GM21723 (cell line): ENCODE measurements around the gene ADPRHL1.
"Not testable (repeated sequence)": the region's sequence is repeated elsewhere in the genome, so short reads cannot be mapped to it uniquely, and the experiment has no call there.

Source experiments
- ATAC-seq: cut with Tn5 transposase; IDR thresholded peaks from one replicate; pipeline ENCODE4 v1.9.1; 2021; ENCODE audit warnings: mild to moderate bottlenecking, moderate library complexity; ENCODE audit not compliant: unreplicated experiment

ADPRHL1 gene

DNA sequence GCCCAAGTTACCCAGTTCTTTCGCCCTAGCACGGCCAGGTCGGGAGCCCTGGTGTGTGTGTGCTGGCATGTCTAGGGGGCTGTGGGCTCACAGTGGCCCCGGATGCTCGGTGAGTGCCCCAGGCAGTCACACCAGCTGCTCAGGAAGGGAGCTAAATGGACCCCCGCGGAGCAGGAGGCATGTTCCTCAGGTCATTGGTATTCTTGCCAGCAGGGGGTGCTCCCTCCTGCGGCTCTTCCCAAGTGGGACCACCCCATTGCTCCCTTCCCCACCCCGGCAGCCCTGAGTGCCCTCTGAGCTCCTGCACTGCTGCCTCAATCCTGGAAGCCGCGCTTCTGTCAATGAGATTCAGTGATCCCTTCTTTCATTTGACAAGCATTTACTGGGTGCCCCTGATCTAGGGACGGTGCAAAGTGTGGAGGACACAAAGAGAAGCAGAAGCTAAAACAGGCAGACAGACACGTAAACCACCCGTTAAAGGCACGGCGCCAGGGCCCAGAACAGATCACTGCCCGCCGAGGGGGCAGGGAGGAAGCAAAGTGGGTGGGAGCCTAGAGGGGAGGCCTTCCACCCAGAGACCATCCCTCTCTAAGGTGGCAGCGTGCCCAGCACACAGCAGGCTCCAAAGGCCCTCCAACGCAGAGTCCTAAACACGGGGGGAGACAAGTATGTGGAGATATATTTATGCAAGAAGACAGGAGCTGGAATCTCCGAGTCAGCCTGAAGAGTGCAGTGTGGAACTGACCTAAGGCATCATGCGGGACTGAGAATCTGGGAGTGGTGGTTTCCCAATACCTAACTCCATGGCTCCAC lies 5.2 kb upstream of the ADPRHL1 start:
- ATAC-seq: no peak

DNA sequence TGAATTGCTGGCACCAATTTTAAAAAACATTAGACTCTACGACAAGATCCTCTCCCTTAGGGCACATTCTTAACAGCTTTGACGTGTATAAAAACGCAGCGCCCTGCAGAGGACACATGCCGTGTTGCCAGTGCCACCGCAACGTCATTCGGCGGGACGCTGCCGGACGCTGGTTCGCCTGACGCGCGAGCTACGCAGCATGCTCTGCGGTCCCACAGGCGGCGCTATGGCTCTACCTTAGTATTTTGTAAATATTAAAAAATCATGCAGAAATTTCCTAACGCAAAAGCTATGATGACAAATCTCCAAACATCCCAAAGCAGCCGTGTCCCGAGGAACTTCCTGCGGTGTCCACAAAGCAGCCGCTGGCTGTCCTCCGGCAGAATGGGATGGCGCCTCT lies 4.2 kb upstream of the ADPRHL1 start:
- no peak for ATAC-seq

DNA sequence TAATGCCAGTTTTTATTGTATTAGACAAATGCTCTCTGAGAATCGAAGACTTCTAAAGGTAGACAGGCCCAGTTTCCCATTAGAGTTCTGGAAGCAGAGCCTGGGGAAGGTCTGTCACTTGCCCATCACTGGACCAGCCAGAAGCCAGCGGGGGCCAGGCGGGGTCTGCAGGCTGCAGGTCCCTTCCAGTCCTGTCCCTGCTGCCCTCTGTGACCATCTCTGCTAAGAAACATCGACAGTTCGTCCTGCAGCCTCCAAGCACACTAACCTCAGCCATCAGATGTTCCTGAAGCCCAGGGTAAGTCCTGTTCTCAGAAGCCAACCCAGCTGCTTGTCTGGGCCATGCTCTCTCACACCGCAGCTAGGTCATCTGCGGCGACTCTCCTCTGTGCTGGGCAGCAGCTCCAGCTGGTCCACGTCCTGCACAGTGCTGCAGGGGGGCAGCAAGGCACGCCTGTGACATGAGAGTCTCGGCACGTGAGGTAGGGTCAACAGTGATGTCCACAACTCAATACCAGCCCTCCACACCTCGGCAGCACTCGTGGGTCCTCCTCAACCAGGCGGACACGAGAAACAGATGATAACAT lies 2.9 kb upstream of the ADPRHL1 start:
- ATAC-seq: no peak

DNA sequence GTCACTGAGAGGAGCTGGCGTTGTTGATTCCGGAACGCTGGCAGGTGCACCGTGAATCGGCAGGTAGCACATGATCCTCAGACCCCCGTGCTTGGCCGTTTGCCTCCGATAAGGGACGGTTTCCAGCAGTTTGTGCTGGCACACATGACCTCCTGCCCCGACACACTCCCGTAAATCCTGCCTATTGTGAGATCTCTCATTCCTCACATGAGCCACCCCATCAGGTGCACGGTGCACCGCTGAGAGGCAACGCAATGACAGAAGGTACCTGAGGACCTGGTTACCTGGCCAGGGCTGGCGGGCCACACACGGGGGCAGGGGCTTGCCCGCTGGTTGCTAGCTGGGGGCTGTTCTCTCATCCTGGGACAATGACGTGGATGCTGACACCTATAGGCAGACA lies 2.1 kb upstream of the ADPRHL1 start:
- no peak for ATAC-seq

DNA sequence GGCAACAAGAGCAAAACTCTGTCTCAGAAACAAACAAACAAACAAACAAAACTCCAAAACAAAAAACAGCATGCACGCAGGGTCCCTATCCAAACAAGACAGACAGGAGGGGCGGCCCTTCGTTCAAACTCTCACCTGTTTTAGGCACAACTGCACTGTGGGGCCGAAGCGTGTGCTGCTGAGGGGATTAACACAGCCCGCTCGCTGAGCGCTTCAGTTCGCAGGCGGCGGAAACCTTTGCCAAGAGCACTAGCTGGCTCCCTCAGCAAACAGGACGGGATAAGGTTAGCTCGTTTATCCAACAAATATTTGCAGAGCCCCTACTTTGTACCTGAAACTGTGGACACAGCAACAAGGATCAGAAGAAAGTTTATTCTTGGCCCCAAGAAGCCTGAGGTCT lies 1.6 kb upstream of the ADPRHL1 start:
- ATAC-seq: no peak

GRCh38 chr13:113452466-113452865 lies 822 bp downstream of the ADPRHL1 start:
- no peak for ATAC-seq

GRCh38 chr13:113451951-113452421 lies 1.3 kb downstream of the ADPRHL1 start:
- no peak for ATAC-seq

DNA sequence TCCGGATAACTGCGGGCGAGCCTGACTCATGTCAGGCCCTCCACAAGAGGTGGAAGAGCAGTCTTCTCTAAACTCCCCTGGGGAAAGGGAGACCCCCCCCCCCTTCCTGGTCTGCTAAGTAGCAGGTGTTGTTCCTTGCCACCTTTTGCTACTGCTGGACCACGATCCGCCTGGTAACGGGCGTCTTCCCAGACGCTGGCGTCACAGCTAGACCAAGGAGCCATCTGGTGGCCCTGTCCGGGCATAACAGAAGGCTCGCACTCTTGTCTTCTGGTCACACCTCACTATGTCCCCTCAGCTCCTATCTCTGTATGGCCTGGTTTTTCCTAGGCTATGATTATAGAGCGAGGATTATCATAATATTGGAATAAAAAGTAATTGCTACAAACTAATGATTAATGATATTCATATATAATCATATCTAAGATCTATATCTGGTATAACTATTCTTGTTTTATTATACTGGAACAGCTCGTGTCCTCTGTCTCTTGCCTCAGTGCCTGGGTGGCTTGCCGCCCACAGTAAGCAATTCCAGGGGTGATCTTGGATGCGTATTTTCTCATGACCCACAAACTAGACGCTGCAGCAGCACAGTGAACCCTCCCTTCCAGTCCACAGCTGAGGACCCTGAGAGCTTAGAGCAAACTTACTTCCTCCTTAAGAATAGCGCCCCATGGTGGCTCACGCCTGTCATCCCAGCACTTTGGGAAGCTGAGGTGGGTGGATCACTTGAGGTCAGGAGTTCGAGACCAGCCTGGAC lies 2.2 kb downstream of the ADPRHL1 start:
- ATAC-seq: not testable (repeated sequence)

- ATAC-seq: not testable (repeated sequence)
Observed at GRCh38 chr13:113450348-113450744, 2.9 kb downstream of the ADPRHL1 start.

DNA sequence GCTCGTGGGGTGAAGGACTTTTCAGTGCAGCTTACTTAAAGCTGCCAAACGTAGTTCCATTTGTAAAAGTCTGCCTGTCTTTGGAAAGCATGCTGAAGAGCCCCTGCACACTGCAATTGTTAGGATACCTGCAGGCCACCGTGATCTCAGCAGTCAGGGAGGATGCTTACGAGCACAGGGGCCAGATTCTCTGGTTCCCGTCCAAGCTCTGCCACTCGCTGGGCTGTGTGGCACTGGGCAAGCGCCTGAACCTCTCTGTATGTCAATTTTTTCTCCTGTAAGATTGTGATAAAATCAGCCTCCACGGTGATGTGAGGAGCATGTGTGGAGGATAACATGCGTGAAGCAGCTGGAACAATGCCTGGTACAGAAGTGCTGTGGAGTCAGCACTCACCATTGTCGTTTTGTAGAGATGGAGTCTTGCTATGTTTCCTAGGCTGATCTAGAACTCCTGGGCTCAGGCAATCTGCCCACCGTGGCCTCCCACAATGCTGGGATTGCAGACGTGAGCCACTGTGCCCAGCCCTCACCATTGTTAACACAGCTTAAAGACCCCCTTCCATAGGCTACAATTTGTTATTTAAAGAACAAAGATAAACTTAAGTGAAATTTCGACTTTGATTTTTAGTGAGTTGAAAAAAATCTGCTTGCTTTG lies 3.5 kb downstream of the ADPRHL1 start:
- ATAC-seq: no peak

DNA sequence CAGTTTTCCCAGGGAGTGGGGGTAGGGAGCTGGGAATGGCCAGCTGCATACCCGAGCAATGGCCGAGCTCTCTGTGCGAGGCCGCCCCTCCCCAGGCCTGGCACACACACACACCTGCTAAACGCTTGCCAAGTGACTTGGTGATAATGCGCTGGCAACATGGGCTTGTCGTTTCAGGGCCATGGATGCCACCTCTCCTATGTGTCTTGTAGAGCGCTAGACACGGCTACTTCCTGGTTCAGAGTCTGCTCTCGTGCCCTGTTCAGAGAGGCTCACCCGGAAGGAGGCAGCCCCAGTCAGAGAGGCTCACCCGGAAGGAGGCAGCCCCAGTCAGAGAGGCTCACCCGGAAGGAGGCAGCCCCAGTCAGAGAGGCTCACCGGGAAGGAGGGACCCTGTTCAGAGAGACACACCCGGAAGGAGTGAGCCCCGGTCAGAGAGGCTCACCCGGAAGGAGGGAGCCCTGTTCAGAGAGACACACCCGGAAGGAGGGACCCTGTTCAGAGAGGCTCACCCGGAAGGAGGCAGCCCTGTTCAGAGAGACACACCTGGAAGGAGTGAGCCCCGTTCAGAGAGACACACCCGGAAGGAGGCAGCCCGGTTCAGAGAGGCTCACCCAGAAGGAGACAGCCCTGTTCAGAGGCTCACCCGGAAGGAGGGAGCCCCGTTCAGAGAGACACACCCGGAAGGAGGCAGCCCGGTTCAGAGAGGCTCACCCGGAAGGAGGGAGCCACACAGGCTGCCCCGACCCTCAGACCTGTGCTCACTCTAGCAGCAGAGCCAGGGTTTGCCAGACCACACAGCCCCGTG lies 4.2 kb downstream of the ADPRHL1 start:
- ATAC-seq: no peak

DNA sequence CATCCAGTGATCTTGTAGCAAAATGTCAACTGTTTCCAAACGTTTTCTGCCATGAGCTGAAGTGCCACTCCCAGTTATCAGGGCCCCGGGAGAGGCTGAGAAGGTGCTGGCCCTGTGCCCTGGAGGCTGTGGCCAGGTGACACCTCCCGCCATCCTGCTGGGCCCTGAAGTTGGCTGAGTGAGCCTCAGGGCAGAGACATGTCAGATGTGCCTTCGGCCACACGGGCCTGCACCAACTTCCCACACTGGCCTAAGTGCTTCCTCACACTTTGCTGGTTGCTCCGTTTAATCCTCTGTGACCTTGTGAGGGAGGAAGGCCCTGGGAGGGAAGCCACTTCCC lies 4.8 kb downstream of the ADPRHL1 start:
- no peak for ATAC-seq

GRCh38 chr13:113447596-113447995 lies 5.7 kb downstream of the ADPRHL1 start:
- ATAC-seq: no peak

DNA sequence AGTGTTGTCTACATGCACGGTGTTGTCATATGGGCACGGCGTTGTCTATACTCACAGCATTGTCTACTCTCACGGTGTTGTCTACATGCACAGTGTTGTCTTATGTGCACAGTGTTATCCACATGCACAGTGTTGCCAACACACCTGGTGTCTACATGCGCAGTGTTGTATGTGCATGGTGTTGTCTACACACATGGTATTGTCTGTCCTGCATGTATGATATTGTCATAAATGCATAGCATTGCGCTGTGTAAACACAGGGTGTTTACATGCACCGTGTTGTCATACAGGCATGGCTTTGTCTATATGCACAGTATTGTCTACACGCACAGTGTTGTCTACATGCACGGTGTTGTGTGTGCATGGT lies 6.8 kb downstream of the ADPRHL1 start:
- no peak for ATAC-seq

DNA sequence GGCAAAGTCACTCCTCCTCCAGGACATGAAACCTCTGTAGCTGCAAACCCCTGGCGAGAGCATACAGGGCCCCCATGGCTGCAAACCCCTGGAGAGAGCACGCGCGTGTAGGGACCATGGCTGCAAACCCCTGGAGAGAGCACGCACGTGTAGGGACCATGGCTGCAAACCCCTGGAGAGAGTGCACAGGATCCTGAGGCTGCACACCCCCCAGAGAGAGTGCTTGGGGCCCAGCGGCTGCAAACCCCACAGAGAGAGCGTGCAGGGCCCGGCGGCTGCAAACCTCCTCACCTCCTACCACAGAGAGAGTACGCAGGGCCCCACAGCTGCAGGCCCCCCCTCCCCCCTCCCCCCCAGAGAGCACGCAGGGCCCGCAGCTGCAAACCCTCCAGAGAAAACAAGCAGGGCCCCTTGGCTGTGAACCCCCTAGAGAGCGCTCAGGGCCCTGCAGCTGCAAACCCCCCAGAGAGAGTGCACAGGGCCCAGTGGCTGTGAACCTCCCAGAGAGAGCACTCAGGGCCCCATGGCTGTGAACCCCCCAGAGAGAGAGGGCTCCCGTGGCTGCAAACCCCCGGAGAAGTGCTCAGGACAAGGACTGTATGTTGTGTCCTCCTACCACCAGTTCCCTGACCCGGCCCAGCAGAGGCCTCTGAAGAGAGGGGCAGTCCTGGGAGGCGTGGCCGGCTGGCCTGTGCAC lies 7.3 kb downstream of the ADPRHL1 start:
- ATAC-seq: no peak

GRCh38 chr13:113443991-113444390 lies 9.3 kb downstream of the ADPRHL1 start:
- no peak for ATAC-seq

DNA sequence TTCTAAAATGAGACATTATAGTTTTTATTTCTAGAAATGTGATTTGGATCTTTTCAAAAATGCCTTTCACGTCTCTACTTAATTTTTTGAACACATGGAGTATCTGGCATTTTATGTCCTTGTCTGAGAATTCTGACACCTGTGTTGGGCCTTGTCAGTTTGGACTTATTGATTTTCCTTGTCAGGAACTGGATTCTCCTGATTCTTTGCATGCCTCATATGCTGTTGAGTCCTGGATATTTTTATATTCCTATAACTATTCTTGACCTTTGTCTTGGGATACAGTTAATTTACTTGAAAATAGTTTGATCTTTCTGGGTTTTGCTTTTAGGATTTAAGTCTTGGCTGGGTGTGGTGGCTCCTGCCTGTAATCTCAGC lies 10.3 kb downstream of the ADPRHL1 start:
- ATAC-seq: no peak

- ATAC-seq: no peak
Observed at GRCh38 chr13:113442354-113442984, 10.8 kb downstream of the ADPRHL1 start.

- ATAC-seq: no peak
Observed at GRCh38 chr13:113441661-113442060, 11.6 kb downstream of the ADPRHL1 start.
